ENCODE results near the gene IMMP2L.

Gene IMMP2L

DNA sequence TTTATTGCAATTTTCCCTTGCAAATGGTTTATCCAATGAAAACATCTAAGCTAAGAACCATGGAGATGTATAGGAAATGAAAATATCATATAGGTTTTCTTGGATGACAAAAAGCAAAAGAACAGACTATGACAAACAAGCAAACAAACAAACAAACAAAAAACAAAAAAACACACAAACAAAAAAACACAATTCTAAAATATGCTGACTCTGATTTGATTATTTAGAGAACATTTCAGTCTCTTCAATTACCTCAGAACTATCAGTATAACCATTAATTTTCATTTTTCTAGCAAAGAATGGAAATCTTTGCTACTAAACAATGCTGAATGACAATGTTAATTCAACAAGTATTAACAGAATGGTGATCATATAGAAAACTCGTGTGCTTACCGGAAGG lies 840.9 kb downstream of the IMMP2L start:
- no peak overlapping the region for H3K4me3 ChIP-seq (ENCODE audit: low read depth, low read length)
- TF ChIP-seq, protein P1, sequence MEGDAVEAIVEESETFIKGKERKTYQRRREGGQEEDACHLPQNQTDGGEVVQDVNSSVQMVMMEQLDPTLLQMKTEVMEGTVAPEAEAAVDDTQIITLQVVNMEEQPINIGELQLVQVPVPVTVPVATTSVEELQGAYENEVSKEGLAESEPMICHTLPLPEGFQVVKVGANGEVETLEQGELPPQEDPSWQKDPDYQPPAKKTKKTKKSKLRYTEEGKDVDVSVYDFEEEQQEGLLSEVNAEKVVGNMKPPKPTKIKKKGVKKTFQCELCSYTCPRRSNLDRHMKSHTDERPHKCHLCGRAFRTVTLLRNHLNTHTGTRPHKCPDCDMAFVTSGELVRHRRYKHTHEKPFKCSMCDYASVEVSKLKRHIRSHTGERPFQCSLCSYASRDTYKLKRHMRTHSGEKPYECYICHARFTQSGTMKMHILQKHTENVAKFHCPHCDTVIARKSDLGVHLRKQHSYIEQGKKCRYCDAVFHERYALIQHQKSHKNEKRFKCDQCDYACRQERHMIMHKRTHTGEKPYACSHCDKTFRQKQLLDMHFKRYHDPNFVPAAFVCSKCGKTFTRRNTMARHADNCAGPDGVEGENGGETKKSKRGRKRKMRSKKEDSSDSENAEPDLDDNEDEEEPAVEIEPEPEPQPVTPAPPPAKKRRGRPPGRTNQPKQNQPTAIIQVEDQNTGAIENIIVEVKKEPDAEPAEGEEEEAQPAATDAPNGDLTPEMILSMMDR (IDR thresholded peaks at IDR 0.05; ENCODE audit: low read depth, low read length), result no peak
- no peak for DNase-seq (ENCODE audit: low read depth, low spot score)
- in situ Hi-C loops (cut with HindIII; ENCODE audit: low sequenced_read_pairs), result no loop called here

DNA sequence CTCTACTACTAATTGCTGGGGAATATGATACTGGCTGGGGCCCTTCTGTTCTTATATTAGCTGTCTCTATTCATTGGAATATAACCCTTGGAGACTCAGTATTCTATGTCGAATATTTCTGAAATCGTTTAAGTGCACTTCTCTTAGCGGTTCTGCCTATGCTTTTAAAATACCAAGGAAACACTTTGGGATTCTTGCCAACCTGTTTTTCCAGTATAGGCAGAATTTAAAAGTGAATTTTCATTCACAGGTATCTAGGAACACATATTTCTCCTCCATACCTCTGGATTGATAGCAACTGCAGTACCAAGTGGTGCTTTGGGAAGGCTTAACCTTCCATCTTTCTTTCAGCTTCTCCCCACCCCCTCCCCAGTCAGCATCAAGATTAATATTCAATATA lies 841.7 kb downstream of the IMMP2L start:
- in situ Hi-C loops (cut with HindIII; ENCODE audit: low sequenced_read_pairs), result no loop called here
- DNase-seq (ENCODE audit: low read depth, low spot score), result no peak
- TF ChIP-seq, protein P1 (IDR thresholded peaks at IDR 0.05; ENCODE audit: low read depth, low read length), result no peak
- H3K4me3 ChIP-seq (ENCODE audit: low read depth, low read length), result no peak overlapping the region

DNA sequence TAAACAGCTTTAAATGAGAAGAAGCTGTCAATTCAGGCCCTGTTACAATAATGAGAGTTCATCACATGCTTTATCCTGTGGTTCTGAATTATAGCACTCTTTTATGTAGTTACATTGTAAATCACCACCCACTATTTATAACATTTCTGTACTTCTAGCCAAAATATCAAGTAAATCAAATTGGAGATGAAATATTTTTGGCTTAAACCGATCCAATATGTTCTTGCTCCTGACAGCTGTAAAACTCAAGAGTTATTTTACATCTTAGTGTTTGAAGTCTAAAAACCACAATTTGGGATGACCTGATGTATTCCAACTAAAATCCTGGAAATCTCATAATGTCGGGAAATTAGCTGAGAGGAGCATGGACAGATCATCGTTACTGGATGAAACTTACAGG lies 842.6 kb downstream of the IMMP2L start:
- no peak for DNase-seq (ENCODE audit: low read depth, low spot score)

DNA sequence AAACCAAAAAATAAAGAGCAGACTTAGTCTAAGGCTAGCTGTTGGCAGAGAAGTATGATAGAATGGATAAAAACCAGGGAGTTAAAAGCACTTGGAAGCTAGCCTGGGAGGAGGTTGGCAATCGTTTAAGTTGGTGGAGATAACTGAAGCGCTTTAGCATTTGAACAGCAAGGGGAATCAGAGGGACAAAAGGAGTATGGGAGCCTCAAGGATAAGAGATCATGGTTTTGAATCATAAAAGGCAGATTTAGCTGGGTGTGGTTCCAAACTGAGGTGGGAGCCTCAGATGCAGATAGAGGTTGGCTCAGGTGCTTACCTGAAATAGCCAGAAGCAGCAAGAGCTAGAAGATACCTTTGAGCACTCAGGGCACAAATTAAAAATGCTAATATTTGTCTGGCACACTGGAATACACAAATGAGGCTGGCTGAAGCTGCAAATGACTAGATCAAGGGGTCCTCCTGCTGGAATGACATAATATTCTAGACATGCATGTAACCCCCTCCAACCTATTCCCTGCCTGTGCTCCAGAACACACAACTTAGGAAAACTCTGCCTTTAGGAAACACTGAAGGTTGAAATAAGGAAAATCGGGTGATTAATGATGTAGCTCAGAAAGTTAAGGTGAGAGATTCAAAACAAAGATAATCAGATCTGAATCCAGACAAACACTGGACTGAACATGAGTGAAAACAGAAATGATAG lies 843.6 kb downstream of the IMMP2L start:
- TF ChIP-seq, protein P1 (IDR thresholded peaks at IDR 0.05; ENCODE audit: low read depth, low read length), result no peak
- in situ Hi-C loops (cut with HindIII; ENCODE audit: low sequenced_read_pairs), result no loop called here

More for the DNA sequence above, 842.6 kb downstream of the IMMP2L start:
- TF ChIP-seq, protein P1 (IDR thresholded peaks at IDR 0.05; ENCODE audit: low read depth, low read length), result no peak
- H3K4me3 ChIP-seq (ENCODE audit: low read depth, low read length), result no peak overlapping the region
- in situ Hi-C loops (cut with HindIII; ENCODE audit: low sequenced_read_pairs), result no loop called here

DNA sequence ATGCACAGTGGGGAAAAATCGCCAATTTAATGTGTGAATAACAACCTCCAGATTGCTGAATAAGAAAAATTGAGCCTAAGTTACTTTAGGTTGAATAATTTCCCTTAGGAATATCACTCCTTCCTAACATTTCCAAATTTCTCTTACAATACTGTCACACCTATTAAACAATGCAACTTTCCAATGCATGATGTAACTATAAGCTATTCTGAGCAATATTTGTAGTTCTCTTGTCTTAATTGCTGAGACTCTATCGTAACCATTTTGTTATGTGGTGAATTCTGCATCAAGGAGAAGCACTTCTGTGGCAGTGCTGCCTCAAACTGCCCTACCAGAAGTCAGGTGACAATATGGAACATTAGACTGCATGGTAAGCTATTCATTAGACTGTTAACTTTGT lies 858.1 kb downstream of the IMMP2L start:
- DNase-seq (ENCODE audit: low read depth, low spot score), result no peak
- in situ Hi-C loops (cut with HindIII; ENCODE audit: low sequenced_read_pairs), result no loop called here
- TF ChIP-seq, protein P1 (IDR thresholded peaks at IDR 0.05; ENCODE audit: low read depth, low read length), result no peak
- H3K4me3 ChIP-seq (ENCODE audit: low read depth, low read length), result no peak overlapping the region

More for the DNA sequence above, 843.6 kb downstream of the IMMP2L start:
- DNase-seq (ENCODE audit: low read depth, low spot score), result no peak
- H3K4me3 ChIP-seq (ENCODE audit: low read depth, low read length), result no peak overlapping the region

DNA sequence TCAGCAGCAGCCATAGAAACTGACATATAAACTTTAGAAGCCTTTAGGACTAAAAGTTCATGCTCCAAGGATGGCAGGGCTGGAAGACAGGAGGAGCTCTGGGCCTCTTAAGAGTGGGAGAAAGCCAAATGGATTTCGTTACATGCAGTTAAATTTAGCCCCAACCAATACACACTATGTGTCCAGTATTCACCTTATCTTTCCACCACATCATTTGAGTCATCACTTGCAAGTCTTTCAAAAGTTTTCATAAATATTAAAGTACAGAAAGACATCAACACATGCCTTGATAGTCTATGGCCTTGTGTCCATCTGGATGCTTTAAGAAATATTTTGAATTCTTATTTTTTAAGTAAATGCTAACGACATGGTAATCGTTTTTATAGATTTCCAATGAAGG lies 863.7 kb downstream of the IMMP2L start:
- TF ChIP-seq, protein P1 (IDR thresholded peaks at IDR 0.05; ENCODE audit: low read depth, low read length), result no peak
- no peak for DNase-seq (ENCODE audit: low read depth, low spot score)
- no peak overlapping the region for H3K4me3 ChIP-seq (ENCODE audit: low read depth, low read length)
- in situ Hi-C loops (cut with HindIII; ENCODE audit: low sequenced_read_pairs), result no loop called here
